Measurements from ENCODE around the gene PIAS1. TPM values are rescaled to one million over a fixed set of nuclear protein-coding genes. Genes with fewer than 3 reads are reported as not detected.

The PIAS1 gene
- total and polyA plus RNA-seq, 2 donors (not counting 3 experiments of a cell fraction or from before 2014, with no cell fraction given): 23.7 to 24.2 TPM

DNA sequence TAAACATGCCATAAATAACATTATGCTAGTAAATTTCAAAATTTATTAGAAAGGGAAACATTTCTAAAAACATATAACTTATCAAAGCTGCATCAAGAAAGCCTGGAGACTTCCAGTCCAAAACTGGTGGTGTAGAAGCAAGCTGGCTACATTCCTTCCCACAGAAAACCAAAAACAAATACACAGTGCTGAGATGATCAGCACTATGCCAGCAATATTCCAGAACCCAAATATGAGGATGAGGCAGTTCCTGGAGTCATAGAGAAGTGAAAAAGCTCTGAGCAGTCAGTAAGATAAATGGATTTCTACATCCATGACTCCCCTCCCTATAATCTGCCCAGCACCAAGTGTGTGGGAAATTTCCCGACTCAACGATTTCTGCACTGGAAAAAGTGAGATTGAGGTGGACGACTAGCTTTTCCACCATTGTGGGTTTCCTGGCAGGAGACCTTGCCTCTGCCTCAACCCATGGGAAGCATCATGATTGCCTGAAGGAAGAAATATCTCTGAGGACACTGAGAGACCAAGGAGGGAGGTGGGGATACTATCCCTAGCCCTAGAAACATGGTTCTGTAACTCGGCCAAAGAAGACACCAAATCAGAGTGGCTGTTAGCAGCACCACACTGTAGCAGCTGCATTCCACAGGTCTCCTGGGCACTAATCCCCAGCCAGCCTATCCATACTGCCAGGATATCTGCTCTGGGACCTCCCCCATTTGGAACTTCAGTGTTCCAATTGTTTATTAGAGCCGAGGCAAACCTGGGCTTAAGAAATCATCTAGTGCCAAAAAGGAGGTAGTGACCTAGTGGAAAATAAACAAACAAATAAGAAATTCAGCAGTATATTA lies 187.2 kb downstream of the PIAS1 start:
- no peak overlapping the region for H3K27ac ChIP-seq (ENCODE audit: insufficient read depth, low read depth, low read length)
- POLR2A ChIA-PET: no interaction called here

More for the DNA sequence above, 187.2 kb downstream of the PIAS1 start:
- Histone ChIP-seq H3K4me1 (ENCODE audit: control insufficient read depth, extremely low read depth, insufficient read depth, low read length) (no peaks in the 10 kb centered on the region), H4K20me1 (replicated peaks; ENCODE audit: control insufficient read depth, extremely low read depth, insufficient read depth, low read length) (no peaks in the 10 kb centered on the region), H3K27me3 (ENCODE audit: control insufficient read depth in 2 of 2, insufficient read depth in 2 of 2, low read length in 2 of 2) (no peaks in the 10 kb centered on the region), H3K9ac (replicated peaks; ENCODE audit: extremely low read depth, insufficient read depth, low read length) (no peak overlapping the region), H3K9me1 (replicated peaks; ENCODE audit: control insufficient read depth, extremely low read depth, insufficient read depth, low read length) (no peaks in the 10 kb centered on the region), H3K4me3 (replicated peaks in 1 of 3; ENCODE audit: insufficient read depth in 1 of 3, low read depth in 1 of 3, low read length in 3 of 3) (no peak overlapping the region), H3K36me3 (ENCODE audit: control insufficient read depth in 2 of 2, extremely low read depth in 1 of 2, insufficient read depth in 2 of 2, low read length in 2 of 2) (no peaks in the 10 kb centered on the region), H2AFZ (ENCODE audit: low read depth, low read length) (no peak overlapping the region), H3K4me2 (ENCODE audit: insufficient read depth, low read length) (no peak overlapping the region), H3K9me3 (replicated peaks; ENCODE audit: control insufficient read depth, insufficient read depth, low read length) (no peaks in the 10 kb centered on the region), H3K79me2 (ENCODE audit: control insufficient read depth, insufficient read depth, low read length) (no peaks in the 10 kb centered on the region)
- no peak for TF ChIP-seq POLR2AphosphoS5 (IDR thresholded peaks at IDR 0.05; ENCODE audit: insufficient read depth, low read depth, low read length)
- no peak for TF ChIP-seq FOS (IDR thresholded peaks at IDR 0.05; ENCODE audit: borderline replicate concordance, insufficient read depth, low read length)
- TF ChIP-seq MYC (IDR thresholded peaks at IDR 0.05; ENCODE audit: low read depth, low read length): no peak
- TF ChIP-seq, protein P1, sequence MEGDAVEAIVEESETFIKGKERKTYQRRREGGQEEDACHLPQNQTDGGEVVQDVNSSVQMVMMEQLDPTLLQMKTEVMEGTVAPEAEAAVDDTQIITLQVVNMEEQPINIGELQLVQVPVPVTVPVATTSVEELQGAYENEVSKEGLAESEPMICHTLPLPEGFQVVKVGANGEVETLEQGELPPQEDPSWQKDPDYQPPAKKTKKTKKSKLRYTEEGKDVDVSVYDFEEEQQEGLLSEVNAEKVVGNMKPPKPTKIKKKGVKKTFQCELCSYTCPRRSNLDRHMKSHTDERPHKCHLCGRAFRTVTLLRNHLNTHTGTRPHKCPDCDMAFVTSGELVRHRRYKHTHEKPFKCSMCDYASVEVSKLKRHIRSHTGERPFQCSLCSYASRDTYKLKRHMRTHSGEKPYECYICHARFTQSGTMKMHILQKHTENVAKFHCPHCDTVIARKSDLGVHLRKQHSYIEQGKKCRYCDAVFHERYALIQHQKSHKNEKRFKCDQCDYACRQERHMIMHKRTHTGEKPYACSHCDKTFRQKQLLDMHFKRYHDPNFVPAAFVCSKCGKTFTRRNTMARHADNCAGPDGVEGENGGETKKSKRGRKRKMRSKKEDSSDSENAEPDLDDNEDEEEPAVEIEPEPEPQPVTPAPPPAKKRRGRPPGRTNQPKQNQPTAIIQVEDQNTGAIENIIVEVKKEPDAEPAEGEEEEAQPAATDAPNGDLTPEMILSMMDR (IDR thresholded peaks at IDR 0.05; ENCODE audit: extremely low read depth in 1 of 2, insufficient read depth in 1 of 2, low read depth in 1 of 2, low read length in 2 of 2): no peak
- TF ChIP-seq GATA2 (IDR thresholded peaks at IDR 0.05; ENCODE audit: insufficient read depth, insufficient read length, low read depth, low read length): no peak
- TF ChIP-seq EZH2 (IDR thresholded peaks at IDR 0.05; ENCODE audit: borderline replicate concordance, low read depth, low read length, severe bottlenecking): no peak
- TF ChIP-seq POLR2A (IDR thresholded peaks at IDR 0.05; ENCODE audit: low read depth, low read length): no peak
- TF ChIP-seq JUN (IDR thresholded peaks at IDR 0.05; ENCODE audit: borderline replicate concordance, insufficient read depth, insufficient read length, low read depth): no peak
- CTCF ChIA-PET: interaction anchor here (0.8 to 3.0 kb wide), 2 partner anchors 12 to 319 kb away, joined by 4 to 17 read pairs; no protein-coding TSS in a partner anchor
- no peak for FAIRE-seq
- no peak for DNase-seq (ENCODE audit: low read depth, low spot score)
- dilution Hi-C loops (cut with MboI; ENCODE audit: extremely low pct_ligation_motif_present, low sequenced_read_pairs): no loop called here
- intact Hi-C loops (cut with micrococcal nuclease): no loop called here
- BruUV-seq (replicated peaks): no TSS peak

Other genes starting within 250 kb of the PIAS1 start
- gene SKOR1, start 228.8 kb upstream of the PIAS1 start, total RNA-seq: 0.09 and 0.15 TPM in 2 replicates
- 0.05 and 0.06 TPM in 2 replicates for gene SKOR1, start 228.8 kb upstream of the PIAS1 start, polyA plus RNA-seq
- gene RNU6-1, start 214.3 kb upstream of the PIAS1 start, total RNA-seq: not detected in 2 replicates
- not detected in 2 replicates for gene RNU6-1, start 214.3 kb upstream of the PIAS1 start, polyA plus RNA-seq
- gene CALML4, start 151.0 kb downstream of the PIAS1 start, total RNA-seq: 5.9 and 10.1 TPM in 2 replicates
- gene CALML4, start 151.0 kb downstream of the PIAS1 start, polyA plus RNA-seq: 1.9 and 2.6 TPM in 2 replicates
- 48.0 and 53.9 TPM in 2 replicates for gene CLN6, start 175.4 kb downstream of the PIAS1 start, total RNA-seq
- gene CLN6, start 175.4 kb downstream of the PIAS1 start, polyA plus RNA-seq: 75.5 and 83.7 TPM in 2 replicates
- gene FEM1B, start 223.4 kb downstream of the PIAS1 start, total RNA-seq: 33.2 TPM in 2 replicates
- gene FEM1B, start 223.4 kb downstream of the PIAS1 start, polyA plus RNA-seq: 11.1 and 16.3 TPM in 2 replicates

Data from endothelial cell of umbilical vein (primary cell).